Loucy (cell line): ENCODE data around the gene POFUT2.

Experiments used
- EZH2phosphoT487 ChIP-seq: fragments of 200-600 bp; IDR thresholded peaks from 2 replicates; pipeline ENCODE4 v1.6.1; 2018; ENCODE audit warnings: antibody characterized with exemption, mild to moderate bottlenecking, moderate library complexity, borderline replicate concordance
- TF ChIP-seq, protein P1 (sequence below): fragments of 200-600 bp; sonication (generic); conservative IDR thresholded peaks from 2 replicates; pipeline ENCODE4 v1.5.1; 2014; ENCODE audit warnings: mild to moderate bottlenecking, antibody characterized with exemption, low read length

- TF ChIP-seq, protein P1, sequence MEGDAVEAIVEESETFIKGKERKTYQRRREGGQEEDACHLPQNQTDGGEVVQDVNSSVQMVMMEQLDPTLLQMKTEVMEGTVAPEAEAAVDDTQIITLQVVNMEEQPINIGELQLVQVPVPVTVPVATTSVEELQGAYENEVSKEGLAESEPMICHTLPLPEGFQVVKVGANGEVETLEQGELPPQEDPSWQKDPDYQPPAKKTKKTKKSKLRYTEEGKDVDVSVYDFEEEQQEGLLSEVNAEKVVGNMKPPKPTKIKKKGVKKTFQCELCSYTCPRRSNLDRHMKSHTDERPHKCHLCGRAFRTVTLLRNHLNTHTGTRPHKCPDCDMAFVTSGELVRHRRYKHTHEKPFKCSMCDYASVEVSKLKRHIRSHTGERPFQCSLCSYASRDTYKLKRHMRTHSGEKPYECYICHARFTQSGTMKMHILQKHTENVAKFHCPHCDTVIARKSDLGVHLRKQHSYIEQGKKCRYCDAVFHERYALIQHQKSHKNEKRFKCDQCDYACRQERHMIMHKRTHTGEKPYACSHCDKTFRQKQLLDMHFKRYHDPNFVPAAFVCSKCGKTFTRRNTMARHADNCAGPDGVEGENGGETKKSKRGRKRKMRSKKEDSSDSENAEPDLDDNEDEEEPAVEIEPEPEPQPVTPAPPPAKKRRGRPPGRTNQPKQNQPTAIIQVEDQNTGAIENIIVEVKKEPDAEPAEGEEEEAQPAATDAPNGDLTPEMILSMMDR, result no peak
- no peak for TF ChIP-seq EZH2phosphoT487
Observed at GRCh38 chr21:45293220-45293725, 5.6 kb upstream of the POFUT2 start.
